HG03196 (cell line): ENCODE measurements around the gene XKR7.

Experiments
- ATAC-seq: cut with Tn5 transposase; IDR thresholded peaks from one replicate; pipeline ENCODE4 v1.9.1; 2021; ENCODE audit not compliant: unreplicated experiment

The XKR7 gene

GRCh38 chr20:32036716-32037485 is 69.0 kb downstream of the XKR7 start:
- no peak for ATAC-seq

GRCh38 chr20:32037929-32038328 is 70.0 kb downstream of the XKR7 start:
- ATAC-seq: no peak

- no peak for ATAC-seq
Observed at GRCh38 chr20:32040142-32040953, 72.4 kb downstream of the XKR7 start.

GRCh38 chr20:32045999-32046398 is 78.0 kb downstream of the XKR7 start:
- no peak for ATAC-seq

- no peak for ATAC-seq
Observed at GRCh38 chr20:32050324-32050841, 82.4 kb downstream of the XKR7 start.

GRCh38 chr20:32050851-32051556 is 83.1 kb downstream of the XKR7 start:
- ATAC-seq: no peak

GRCh38 chr20:32051720-32052089 is 83.8 kb downstream of the XKR7 start:
- no peak for ATAC-seq

- ATAC-seq: no peak
Observed at GRCh38 chr20:32052090-32052777, 84.3 kb downstream of the XKR7 start, which contains the start of gene HCK. TSS of gene HCK (plus strand) at chr20:32052242.

- ATAC-seq: no peak
Observed at GRCh38 chr20:32052778-32053362, 84.9 kb downstream of the XKR7 start.
